Measurements from ENCODE around the gene WDR70. TPM values are rescaled to one million over a fixed set of nuclear protein-coding genes. Genes with fewer than 3 reads are reported as not detected.
"Not testable (repeated sequence)": the region's sequence is repeated elsewhere in the genome, so short reads cannot be mapped to it uniquely, and the experiment has no call there.

WDR70 gene
- total RNA-seq, 1 donor from 2014 or later = 34.3 TPM

DNA sequence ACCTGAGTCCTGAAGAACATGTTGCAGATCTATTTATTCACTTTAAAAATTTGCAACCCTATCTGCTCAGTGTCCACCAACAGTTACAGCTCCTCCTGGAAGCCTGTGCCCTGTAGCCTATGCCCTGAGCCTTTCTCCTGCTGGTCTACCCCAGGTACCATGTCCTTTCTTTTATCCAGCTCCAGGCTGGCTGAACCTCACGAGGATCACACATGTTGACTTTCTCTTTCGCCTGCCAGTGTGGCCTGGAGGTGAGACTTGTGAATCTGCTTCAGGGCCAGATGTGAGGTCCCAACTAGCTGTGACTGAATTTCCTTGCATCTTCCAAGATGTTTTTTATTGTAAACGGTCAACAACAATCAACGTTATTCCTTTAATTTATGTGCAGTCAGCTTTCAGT is 390.0 kb downstream of the WDR70 start:
- no peak for DNase-seq

DNA sequence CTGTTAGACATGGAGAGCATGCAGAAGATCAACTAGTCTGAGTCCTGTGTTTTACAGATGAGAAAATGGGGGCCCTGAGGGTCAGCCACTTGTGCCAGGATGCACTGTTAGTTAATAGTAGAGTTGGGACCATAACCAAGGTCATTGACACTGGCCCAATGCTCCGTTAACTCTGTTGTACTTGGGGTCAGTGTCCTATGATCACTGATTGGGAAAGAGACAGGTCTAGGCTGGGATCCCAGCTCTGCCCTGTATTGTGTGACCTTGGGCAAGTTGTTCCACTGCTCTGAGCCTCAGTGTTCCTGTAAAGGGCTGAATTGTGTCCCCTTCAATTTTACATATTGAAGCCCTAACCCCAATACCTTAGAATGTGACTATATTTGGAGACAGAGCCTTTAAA is 390.7 kb downstream of the WDR70 start:
- no peak for DNase-seq

DNA sequence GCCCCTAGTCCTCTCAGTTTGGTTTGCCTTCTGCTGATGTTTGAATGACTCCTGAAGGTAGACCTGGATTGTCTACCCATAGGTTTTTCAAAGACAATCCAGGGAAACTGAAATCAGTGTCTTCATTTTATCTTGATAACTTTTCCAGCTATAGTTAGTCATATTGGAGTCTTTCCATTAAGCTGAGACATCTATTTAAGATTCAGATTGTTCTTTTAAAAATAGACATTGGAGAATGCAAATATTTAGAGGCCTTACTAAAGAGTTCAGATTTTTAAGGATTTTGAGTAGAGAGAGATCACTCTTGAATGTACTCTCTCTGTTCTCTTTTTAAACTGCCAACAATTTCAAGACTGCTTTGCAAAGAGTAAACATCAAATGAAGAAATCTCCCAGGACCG is 391.7 kb downstream of the WDR70 start:
- no peak for DNase-seq

DNA sequence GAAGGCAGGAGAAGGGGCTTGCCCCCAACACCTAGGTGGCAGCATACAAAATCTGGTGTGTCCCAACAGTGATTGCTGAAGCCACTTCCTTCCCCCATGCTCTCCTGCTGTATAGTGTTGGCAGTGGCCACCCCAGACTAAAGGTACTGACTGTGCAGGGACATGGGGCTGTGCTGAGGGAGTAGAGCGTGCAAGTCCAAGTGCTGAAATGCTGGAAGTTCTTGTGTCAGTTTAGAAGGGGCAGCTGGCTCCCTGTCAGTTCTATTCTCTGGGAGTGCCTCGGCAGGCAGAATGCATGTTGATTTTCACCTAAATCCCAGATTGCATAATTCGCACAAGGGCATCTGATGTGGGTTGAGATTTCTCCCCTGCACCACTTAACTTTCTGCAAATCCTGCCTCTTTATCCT is 392.1 kb downstream of the WDR70 start:
- DNase-seq = no peak

DNA sequence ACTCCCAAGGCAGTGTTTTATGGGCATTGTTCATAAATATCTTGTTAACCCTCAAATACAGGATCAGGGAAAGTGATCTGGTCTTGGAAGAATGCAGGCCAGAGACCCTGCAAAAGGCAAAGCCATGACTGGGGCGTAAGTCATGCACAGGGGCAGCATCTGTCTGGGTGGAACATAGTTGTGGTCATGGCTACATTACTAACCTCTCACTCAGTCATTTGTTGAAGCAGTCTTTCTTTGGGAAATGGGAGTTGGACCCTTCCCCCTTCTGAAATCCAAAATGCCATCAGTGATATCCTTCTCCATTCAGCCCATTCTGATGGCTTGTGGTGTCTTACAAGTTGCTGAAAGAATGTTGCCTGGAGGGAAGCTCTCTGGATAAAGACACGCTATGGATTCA is 392.6 kb downstream of the WDR70 start:
- DNase-seq = peak; percentile 37

DNA sequence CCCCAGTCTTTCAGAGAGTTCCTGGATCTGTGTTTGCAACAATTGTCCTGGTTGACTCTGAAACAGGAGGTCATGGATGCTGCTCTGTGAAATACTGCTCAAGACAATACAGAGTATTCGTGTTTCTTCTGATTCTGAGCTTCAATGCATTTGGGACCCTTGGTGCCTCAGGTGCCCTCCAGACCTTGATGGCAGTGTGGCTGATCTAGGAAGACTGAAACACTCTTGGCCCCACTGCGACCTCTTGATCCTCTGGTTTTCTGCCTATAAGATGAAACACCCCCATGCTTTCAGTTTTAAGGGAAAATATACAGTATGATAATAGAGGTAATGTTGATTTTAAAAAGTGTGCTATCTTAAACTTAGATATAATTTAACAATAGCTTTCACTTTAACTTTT is 393.1 kb downstream of the WDR70 start:
- no peak for DNase-seq

DNA sequence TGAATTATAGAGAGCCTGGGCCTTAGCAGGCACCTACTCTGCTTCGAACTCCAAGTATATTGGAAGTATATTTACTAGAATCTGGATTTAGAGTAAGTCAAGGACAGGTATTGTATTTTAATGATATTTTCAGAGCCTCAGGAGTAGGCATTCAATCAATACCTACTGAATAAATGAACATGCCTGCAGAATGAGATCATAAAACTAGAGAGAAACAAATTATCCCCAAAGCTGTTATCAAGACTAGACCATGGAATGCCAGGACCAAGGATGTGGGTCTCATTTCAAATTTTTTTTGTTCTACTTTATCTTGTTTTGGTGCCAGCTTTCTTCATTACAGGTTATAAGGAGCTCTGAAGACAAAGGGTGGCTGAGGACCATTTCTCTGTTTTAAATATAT is 394.7 kb downstream of the WDR70 start:
- no peak for DNase-seq

DNA sequence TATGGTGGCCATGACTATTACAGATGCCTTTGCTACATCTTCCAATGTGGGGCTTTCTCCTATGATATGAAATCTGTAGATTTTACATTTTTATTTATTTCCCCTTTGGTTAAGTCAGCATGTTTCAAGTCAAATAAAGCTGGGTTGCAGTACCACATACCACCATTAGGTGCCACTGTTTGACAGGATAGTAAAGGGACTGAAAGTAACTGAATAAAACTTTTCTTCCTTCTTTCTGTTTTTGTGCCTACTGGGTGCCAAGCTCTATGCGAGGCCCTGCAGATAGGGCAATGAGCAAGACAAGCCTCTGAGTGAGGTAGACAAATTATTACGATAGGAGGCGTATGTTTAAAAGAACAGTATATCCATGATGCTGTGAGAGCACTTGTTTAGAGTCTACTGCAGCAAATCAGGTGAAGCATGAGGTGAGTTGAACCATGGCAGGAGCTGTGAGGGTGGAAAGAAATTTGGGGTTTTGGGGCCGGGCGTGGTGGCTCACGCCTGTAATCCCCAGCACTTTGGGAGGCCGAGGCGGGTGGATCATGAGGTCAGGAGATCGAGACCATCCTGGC is 395.9 kb downstream of the WDR70 start:
- no peak for DNase-seq

DNA sequence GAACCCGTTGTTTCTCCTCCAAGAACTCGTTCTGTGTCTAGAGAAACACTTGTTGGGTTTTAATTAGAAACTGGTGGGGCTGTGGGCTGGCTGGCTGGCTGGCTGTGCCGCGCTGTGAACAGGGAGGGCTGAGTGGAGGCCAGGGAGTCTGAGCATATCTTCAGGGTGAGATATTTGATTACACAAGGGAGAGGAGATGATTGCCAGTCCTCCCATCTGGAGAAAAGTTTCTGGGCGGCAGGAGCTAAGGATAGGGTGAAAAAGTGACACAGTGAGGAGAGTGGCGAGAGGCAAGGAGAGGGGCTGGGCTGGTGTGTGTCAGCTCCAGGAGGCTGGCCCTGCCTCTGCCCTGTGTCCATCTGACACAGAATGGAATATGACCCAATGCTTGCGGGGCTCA is 397.7 kb downstream of the WDR70 start:
- peak; percentile 69 for DNase-seq

DNA sequence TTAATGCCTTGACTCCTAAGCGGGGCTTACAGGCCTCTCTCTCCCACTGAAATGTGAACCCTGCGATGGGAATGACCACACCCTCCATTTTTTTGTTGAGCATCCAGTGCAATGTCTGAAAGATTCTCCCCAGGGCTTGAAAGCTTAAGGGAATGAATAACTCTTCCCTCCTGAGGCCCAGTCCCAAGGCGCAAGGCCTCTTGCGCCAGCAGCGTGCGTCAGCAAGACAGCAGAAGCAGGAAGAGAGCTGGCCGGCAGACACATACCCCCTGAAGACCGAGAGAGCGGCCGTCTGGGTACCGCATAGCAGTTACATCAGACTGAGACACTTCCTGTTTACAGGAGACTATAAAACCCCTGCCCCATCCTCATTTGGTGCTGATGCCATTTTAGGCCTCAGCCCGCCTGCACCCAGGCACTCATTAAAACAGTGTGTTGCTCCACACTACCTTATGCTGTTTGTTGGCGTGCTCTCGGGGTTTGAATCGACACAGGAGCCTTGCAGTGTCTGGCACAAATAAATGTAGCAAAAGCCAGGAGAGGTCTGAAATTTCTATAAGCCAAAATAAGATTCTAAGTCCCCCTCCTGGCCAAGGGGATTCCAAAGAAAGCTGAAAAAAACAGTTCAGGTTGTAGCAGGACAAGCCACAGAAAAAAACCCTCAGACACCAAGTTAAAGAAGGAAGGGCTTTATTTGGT is 398.5 kb downstream of the WDR70 start:
- no peak for DNase-seq

DNA sequence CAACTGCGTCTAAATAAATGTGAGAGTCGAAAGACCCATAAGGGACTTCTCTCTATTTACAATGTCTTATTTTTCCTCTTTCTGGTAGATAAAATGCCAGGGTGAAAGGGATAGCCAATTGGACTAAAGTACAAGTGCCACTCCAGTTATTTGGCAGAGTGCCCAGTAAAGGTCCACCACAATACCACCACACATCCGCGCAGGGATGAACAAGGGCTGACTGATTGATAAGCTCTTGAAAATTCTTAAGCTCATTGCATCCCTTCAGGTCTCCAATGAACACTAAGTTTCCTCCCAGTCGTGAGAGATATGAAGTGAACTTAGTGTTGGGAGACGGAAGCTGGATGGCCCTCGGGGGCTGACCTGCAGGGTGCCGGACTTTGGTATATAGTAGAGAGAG is 402.3 kb downstream of the WDR70 start:
- not testable (repeated sequence) for DNase-seq

DNA sequence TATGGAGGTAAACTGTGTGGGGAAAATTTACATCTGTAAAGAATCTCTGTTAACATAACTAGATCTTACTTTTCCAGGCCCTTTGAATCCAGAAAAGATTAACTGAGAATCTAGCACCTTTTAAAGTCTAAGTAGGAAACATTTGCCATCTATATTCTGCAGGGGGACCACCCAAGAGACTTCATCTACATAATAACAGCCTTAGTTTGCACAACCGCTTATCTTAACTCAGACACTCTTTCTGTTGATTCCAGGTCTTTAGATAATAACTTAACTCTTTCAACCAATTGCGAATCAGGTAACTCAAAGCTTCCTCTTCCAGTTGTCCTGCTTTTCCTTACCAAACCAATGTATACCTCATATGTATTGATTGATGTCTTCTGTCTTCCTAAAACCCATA is 407.3 kb downstream of the WDR70 start:
- DNase-seq = no peak

DNA sequence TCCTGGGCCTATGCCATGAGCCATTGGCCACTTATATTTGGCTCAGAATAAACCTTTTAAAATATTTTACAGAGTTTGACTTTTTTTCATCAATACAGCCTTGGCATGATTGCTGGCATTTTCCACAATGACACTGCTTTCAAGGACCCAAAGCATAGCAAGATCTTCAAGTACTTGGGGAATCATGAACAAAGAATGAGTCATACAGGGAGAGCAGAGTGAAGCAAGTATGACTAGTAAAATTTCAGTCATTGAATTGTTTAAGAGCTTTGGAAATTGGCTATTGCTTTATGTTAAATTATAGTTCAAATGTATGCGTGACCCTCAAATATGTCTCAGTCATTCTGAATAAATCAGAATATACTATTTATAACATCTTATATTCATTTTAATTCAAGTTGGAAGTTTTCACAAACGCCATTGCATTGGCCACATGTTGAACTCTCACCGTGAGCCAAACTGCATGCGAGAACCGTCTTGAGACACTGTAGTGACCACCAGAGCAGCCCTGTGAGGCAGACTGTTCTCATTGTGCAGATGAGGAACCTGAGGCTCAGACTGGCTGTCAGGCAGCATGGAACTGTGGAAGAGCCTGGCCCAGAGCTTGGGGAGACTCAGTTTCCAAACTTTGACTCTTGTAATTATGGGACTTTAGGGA is 407.9 kb downstream of the WDR70 start:
- no peak for DNase-seq

DNA sequence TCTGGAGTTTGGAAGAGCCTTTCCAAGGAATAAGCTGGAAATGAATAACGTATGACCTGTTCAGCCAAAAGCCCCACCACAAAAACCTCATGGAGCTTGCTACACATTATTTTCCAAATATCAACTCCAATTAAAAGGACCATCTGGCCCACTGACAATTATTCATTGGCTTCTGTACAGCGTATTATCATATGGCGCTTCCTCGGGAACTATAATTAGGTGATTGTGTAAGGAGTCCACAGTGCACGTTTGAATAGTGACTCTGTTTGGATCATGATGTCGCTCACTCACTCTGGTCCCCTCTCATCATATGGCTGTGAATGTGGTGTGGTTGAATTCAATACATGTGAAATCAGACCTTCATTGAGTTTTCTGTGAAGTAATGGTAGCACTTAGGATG is 408.6 kb downstream of the WDR70 start:
- no peak for DNase-seq

DNA sequence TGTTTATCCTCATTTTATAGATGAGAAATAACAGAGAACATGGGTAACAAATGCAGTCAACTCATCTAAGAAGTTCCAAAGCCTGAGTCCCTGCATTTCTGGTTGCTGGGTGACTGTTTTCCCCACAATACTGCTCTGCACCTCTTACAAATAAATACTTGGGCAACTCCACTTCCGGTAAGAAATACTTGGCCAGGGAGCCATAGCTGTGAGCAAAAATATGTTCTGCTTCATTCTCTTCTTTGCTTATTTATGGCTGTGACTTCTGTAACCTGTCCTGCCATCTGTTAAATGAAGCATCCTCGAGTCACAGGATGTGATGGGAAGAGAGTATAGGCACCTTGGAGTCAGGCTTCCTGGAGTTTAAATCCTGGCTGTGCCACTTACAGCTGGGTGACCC is 410.9 kb downstream of the WDR70 start:
- no peak for DNase-seq

DNA sequence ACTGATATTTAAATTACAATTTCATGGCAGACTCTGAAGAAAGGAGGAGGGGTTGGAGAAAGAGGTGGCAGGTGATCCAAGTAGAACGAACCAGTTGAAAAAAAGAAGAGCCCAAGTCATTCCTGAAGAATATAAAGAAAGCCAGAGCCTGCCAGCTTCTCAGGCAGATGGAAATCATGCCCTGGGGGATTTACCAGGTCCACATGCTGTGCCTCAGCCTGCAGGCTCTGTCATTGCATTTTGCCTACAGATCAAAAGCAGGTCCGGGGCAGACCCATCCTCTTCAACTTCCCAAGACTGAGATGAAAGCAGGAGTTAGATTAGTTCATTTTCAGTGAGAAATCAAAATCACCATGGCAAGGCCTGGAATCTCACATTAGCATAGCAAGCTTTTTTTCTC is 412.2 kb downstream of the WDR70 start:
- DNase-seq = no peak

DNA sequence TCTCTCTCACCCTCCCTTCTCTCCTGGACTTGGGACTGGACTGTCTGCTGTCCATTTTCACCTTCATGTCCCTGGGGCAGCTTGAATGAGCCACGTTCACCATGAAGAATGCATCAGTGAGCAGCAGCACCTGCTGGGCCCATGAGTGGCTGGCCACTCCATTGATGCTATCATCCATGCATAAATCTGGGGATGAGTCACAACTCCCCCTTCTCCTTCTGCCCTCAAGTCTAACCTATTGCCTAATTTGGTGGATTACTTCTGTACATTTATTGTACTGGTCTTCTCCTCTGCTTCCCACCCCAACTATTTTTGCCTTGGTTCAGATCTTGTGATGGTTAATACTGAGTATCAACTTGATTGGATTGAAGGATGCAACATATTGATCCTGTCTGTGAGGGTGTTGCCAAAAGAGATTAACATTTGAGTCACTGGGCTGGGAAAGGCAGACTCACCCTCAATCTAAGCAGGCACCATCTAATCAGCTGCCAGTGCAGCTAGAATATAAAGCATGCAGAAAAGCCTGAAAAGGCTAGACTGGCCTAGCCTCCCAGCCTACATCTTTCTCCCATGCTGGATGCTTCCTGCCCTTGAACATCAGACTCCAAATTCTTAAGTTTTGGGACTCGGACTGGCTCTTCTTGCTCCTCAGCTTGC is 414.0 kb downstream of the WDR70 start:
- no peak for DNase-seq

DNA sequence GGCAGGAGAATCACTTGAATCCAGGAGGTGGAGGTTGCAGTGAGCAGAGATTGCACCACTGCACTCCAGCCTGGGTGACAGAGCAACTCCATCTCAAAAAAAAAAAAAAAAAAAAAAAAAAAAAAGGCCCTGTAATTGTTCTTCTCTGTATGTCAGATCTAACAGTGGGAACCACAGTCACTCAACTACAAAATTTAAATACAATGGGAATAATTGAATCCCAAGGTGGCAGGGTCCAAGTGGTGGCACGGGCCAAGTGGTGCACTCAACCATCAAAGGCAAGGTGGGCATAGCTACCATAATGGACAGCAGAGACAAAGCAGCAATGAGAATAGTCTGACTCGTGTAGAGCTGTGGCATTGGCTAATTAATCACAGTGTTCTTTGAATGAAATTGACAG is 416.2 kb downstream of the WDR70 start:
- DNase-seq = not testable (repeated sequence)

DNA sequence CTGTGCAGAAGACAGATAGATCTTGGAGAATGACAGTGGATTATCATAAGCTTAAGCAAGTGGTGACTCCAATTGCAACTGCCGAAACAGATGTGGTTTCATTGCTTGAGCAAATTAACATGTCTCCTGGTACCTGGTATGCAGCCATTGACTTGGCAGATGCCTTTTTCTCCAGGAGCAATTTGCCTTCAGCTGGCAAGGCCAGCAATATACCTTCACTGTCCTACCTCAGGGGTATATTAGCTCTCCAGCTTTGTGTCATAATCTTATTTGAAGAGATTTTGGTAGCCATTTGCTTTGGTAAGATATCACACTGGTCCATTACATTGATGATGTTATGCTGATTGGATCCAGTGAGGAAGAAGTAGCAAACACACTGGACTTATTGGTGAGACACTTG is 417.3 kb downstream of the WDR70 start:
- not testable (repeated sequence) for DNase-seq

DNA sequence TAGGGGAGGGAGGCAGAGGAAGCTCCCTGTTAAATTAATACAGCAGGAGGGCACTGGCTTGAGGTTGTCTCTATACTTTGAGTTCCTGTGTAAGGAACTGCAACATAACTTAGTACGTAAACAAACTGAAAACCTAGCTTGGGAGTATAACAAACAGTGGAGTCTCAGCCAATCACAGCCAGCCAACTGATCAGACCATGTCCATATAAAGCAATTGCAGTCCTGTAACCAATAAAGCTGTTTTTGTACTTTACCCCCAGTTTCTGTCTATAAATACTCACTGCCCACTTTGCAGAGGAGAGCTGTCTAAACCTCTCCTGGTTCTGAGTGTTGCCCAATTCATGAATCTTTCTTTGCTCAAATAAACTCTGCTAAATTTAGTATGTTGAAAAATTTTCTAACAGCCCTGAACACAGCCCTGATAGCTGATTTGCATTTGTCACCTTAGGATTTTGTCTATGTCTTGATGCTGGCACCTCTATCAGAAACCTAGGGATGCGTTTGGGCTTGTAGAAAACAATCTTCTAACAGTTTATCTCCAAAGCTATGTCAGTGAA is 420.8 kb downstream of the WDR70 start:
- no peak for DNase-seq

DNA sequence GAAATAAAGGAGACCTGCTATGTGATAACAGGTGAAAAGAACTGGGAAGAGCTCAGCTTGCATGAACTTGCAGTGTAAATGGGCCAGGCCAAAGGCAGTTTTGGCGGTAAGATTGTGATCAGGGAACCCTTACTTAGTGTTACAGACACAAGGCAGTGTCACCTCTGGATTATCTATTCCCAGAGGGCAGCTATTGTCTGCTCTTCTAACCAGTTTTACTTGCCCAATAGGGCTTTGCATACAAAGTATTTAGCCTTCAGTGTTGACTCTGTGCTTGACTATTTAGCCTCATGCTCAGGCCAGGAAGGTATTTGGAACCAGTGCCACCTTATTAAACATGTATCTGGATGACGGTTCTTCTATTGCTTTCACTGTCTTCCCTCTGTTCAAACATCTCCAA is 422.4 kb downstream of the WDR70 start:
- no peak for DNase-seq

Data from skin of body (tissue), 2 donors.